Activated effector memory CD4-positive, alpha-beta T cell treated with anti-CD3 and anti-CD28 coated beads, Interleukin-2, amount 50 U/mL, for 16 hours (primary cell): ENCODE results near the gene ZBED4.

Source experiments
- DNase-seq: peaks from one replicate; pipeline ENCODE4 v3.0.0-alpha.2; 2020

Gene ZBED4

DNA sequence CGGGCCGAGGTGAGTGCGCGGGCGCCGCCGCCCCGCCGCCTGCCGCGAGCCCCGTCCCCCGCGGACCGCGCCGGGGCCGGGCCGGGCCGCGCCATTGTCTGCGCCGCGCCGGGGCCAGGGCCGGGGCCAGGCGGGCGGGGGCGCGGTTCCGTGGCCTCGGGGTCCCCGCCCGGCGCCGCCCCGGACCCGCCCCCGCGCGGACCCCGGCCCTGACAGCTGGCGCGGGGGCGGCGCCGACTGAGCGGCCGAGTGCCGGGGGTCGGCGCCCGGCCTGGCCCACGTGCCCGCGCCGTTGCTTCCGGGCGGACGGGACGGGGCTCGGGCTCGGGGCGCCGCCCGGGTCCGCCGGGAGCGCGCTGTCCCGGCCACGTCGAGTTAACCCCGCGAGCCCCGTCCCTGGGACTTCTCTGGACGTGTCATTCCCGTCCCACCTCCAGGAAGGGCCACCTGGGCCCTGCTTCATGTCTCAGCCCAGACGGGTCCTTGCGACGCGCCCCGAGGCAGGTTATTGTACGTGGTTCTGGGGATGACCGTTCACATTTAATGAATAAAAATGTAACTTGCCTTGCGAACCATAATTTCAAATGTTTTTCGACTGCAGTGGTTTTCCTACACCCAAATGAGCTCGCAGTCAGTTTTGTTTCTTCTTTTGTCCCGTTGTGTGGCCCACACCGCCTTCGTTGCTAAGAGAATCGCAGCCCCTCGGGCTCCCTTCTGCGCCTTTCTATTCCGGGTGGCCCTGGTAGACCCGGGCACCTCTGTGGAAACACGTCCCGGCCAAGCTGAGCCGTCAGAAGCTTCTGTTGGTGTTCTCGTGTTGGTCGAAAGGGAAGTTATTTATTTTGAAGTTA, 562 bp downstream of the ZBED4 start:
- DNase-seq, result peak; percentile 73

DNA sequence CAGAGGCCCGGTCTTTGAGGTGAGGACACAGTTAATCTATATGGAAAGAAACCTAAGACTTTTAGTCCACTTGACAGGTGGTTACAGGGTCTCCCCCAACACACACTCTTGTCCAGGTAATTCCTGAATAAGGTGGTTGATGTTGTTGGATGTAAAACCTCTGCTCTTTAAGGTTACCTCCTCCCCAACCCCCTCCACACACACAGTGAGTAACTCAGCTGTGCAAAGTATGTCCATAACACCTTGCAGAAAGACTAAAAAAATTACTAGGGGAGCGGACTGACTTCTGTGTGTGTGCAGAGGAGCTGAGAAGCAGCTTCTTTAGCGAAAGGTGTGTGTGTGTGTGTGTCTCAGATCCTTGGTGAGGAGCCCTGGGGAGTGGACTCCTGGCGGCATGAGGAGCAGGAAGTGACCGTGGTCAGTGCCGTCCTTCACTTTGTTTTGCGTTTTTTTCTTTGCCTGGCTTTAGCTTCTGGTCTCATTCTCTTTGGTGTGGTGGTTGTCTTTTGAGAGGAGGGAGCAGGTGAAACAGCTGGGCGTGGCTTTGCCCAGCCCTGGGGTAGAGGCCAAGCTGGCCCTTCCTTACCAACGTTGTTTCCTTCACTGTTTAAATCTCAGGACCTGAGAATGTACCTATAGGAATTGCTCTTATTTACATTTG, 1.7 kb downstream of the ZBED4 start:
- DNase-seq, result peak; percentile 63

DNA sequence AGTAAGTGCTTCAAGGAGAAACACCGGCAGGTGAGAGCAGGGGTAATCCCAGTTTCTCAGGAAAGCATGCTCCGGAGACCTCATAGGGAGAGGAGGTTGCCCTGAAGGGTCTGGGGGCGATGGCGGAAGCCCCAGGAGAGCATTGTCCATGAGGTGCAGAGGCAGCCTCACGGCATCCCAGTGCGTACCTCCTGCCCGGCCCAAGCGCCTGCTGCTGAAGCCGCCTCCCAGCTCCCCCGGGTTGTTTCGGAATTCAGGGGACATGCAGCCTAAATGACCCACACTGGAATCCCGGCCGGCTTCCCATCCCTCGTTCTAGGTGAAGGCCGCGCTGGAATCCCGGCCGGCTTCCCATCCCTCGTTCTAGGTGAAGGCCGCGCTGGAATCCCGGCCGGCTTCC, 2.7 kb downstream of the ZBED4 start:
- DNase-seq, result peak; percentile 47

DNA sequence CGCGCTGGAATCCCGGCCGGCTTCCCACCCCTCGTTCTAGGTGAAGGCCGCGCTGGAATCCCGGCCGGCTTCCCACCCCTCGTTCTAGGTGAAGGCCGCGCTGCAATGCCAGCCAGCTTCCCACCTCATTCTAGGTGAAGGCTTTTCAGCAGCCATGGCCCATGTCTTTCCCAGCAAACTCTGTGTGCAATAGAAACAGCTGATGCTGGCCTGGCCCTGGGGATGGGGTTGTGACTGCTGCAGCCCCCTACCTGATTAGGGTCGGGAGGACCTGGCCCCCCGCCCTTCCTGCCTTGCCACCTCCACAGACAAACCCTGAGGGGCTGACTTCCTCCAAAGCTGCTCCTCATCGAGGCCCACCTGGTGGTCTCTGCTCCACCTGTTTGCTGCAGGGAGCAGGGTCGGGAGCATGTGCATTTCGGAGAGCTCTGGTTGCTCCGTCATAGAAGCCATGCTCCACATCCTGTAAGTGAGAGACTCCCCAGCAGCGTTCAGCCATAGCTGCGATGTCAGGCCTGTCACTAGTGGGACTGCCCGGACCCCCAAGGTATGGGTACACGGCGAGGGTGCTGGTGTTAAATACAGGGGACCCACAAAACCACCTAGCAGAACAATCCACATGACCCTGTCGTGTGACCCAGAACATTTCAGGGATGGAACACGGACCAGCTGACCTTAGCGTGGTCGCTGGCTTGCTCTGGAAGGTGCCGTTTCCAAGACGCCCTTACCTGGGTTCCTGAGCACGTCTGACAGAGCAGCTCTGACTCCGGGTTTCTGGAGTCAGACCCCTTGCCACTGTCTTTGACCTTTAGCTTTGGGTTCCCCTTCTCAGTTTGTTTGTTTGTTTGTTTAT, 3.3 kb downstream of the ZBED4 start:
- peak; percentile 60 for DNase-seq

DNA sequence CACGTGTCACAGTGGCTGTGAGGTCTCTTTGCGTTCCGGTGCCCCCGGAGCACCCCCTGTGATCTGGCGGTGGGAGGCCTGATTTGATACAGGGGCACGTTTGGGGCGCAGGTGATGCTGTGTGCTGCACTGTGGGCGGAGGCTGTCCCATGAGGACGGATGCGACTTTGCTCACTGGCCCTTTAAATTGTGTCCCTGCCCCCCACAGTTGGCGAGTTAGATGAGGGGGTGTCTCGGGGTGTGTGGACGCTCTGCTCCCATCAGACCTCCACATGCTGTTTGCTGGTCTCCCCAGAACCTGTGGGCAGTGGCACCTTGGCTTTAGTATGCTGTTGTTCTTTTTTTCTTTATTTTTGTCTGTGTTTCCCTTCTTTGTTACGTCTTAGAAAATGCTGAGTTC, 5.2 kb downstream of the ZBED4 start:
- DNase-seq, result peak; percentile 54

- peak; percentile 59 for DNase-seq
These were observed 8.2 kb downstream of the ZBED4 start for GRCh38 chr22:49861642-49862495.

DNA sequence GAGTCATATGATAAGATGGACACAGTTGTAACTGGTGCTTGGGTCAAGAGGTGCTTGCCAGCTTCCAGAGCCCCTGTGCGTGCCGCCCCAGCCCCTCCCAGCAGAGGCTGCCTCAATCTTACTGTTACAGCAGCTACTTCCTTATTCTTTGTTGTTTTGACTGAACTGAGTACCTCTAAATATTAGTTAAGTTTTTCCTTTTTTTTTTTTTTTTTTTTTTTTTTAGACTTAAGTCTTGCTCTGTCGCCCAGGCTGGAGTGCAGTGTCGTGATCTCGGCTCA, 8.8 kb downstream of the ZBED4 start:
- no peak for DNase-seq

DNA sequence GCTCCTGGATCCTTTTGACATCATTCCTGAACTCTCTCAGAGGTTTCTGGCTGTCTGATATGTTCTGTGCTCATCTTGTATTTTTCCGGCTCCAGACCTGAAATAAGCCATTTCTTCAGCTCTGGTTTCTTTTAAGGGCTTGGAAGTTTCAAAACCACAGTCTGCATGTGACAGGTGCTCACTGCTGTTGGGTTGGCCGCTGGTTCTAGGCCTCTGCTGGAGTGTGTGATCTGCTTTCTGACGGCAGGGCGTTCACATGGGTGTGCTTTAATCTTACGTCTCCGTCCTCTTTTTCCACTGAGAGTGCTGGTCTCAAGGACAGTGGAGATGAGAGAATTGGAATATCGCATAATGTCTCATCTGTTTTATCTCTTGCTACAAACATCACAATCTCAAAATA, 10.3 kb downstream of the ZBED4 start:
- DNase-seq, result peak; percentile 52

GRCh38 chr22:49865156-49865555, 11.5 kb downstream of the ZBED4 start:
- peak; percentile 25 for DNase-seq

DNA sequence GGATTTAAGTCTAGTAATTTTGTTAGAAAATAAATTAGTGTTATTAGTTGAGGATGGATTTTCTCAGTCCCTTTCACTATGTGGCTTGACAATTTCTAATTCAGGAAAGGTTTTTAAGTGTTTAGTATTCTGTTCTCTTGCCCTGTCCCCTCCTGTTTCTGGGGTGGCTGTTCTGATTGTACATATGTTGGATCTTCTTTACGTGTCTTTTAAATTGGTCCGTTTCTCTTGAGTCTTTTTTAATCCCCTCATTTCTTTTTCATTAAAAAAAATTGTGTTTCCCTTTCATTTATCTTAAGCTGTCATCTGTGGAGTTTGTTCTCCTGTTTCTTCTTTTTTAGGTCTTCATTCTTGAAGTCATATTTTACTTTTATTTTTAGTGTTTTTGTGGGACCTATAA, 12.5 kb downstream of the ZBED4 start:
- DNase-seq, result no peak

- DNase-seq, result peak; percentile 46
These were observed 13.0 kb downstream of the ZBED4 start for GRCh38 chr22:49866646-49867045.

DNA sequence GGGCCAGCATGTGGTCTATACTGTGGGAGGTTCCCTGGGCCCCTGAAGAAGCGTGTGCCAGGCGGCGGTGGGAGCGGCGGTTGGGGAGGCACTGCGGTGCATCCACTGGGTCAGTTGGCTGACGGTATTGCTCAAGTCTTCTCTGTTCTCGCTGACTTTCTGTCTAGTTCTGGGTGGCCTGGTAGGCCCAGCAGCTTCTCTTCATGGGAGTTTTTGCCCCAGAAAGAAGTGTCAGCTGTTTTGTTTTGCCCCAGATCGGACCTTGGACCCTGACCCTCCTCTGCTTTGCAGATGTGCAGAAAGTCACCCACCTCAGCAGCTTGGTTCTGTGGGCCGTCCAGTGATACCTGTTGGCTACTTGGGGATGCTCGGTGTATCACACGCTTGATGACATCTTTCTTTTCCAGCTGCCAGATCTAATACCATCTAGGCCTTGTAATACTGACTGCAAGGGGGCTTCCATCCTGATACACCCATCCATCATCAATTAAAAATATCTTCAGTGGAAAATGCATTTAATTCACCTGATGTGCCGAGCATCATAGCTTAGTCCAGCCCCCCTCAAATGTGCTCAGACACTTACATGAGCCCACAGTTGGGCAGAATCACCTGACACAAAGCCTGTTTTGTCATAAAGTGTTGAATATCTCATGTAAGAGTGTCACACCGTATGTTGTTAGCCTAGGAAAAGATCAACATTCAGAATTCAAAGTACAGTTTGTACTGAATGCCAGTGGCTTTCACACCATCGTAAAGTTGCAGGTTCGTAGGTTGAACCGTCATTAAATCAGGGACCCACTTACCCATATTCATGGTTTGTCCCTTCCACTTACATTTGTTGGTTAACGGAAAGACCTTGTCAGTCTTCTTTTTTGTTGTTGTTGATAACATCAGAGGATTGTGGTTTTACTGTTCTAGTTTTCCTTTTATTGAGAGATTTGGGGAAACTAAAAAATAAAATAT, 13.9 kb downstream of the ZBED4 start:
- DNase-seq, result peak; percentile 37

GRCh38 chr22:49869086-49869830, 15.6 kb downstream of the ZBED4 start:
- peak; percentile 53 for DNase-seq

- DNase-seq, result peak; percentile 60
These were observed 16.4 kb downstream of the ZBED4 start for GRCh38 chr22:49869845-49870712.

- peak; percentile 17 for DNase-seq
These were observed 17.8 kb downstream of the ZBED4 start for GRCh38 chr22:49871482-49871881.

- peak; percentile 21 for DNase-seq
These were observed 18.7 kb downstream of the ZBED4 start for GRCh38 chr22:49872347-49872746.

DNA sequence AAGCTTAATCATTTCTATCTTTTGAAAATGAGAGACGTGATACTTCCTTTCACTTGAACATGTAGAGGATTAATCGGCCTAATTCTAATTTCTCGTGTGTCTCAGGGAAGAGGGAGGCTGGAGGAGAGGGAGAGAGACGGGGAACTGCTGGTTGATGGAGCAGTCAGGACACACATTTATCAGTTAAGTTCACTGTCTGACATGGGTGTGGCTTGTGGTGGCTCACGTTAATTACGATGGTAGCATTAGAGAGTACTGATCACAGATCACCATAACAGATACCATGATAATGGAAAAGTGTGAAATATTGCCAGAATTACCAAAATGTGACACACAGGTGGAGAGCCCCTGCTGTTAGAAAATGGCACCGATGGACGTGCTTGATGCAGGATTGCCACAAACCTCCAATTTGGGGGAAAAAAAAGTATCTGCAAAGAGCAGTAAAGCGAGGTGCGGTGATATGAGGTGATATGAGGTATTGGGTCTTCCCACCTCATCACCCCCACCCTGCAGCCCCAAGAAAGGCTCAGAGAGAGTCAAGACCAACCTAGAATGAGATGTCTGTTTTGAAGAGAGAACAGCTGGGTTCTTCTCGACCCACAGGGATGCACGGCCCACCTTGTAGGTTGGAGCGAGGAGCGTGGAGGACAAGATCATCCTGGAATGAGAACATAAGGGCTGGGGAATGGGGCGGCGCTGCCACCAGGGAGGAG, 19.7 kb downstream of the ZBED4 start:
- peak; percentile 43 for DNase-seq

DNA sequence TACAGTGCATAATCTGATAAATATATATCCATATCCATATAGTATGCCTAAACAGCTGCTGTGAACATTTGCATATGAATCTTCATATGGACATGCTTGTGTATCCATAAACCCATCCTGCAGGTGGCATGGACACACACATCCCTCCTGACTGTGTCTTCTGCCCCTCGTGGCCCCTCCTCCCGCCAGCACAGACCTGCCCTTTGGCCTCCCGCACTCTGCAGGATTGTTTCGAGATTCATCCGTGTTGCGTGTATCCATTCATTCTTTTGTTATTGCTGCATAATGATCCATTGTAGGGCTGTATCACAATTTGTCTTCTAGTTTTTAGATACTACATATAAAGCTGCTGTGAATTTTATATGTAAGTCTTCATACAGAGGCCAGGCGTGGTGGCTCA, 24.0 kb downstream of the ZBED4 start:
- DNase-seq, result peak; percentile 10

- peak; percentile 9 for DNase-seq
These were observed 24.6 kb downstream of the ZBED4 start for GRCh38 chr22:49878206-49878605.
